WERI-Rb-1 (cell line): ENCODE measurements around the gene MUC2.
A peak's percentile ranks its signal among the peaks of the same experiment; 100 is the strongest.

Experiments used
- DNase-seq: peaks from one replicate; pipeline ENCODE4 v3.0.0-alpha.2; 2020
- H3K27ac ChIP-seq: fragments of 250-450 bp; sonication (Bioruptor Pico); 2 replicates; pipeline ENCODE4 v1.5.1; 2020; ENCODE audit warnings: mild to moderate bottlenecking, moderate library complexity
- H3K27me3 ChIP-seq: fragments of 250-450 bp; sonication (Bioruptor Pico); 2 replicates; pipeline ENCODE4 v1.5.1; 2021; ENCODE audit warnings: mild to moderate bottlenecking, low read depth, moderate library complexity; ENCODE audit not compliant: insufficient read depth, severe bottlenecking
- H3K36me3 ChIP-seq: fragments of 250-450 bp; sonication (Bioruptor Pico); 2 replicates; pipeline ENCODE4 v1.5.1; 2020; ENCODE audit warnings: mild to moderate bottlenecking, moderate library complexity
- H3K4me3 ChIP-seq: 2 replicates; pipeline ENCODE4 v1.5.1; 2011; ENCODE audit warnings: low read depth, mild to moderate bottlenecking, control low read depth, low read length
- H3K9me3 ChIP-seq: fragments of 250-450 bp; sonication (Bioruptor Pico); 2 replicates; pipeline ENCODE4 v1.5.1; 2021; ENCODE audit warnings: mild to moderate bottlenecking, moderate library complexity; ENCODE audit not compliant: severe bottlenecking
- CTCF ChIP-seq: IDR thresholded peaks from 2 replicates; pipeline ENCODE4 v1.5.1; 2011; ENCODE audit warnings: low read depth, mild to moderate bottlenecking, control low read depth, inconsistent platforms, low read length

Gene MUC2

DNA sequence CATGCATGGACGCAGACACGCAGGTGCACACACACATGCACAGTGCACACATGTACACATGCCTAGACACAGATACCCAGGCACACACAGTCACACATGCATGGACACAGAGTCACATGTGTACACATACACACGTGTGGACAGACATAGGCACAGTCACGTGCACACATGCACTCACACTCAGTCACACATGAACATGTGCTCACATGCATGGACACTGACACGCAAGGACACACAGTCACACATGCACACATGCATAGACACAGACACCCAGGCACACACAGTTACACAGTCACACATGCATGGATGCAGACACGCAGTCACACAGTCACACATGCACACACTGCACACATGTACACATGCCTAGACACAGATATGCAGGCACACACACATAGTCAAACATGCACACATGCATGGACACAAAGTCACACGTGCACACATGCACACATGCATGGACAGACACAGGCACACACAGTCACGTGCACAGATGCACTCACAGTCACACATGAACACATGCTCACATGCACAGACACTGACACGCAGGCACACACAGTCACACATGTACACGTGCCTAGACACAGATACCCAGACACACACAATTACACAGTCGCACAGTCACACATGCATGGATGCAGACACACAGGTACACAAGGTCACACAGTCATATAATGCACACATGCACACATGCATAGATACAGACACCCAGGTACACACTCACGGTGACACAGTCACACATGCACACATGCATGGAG lies 16.8 kb downstream of the MUC2 start:
- DNase-seq = no peak
- TF ChIP-seq CTCF = no peak
- H3K4me3 ChIP-seq = no peak overlapping the region
- H3K27me3 ChIP-seq = peaks cover 13% of the 10 kb centered on the region
- H3K27ac ChIP-seq = no peak overlapping the region
- H3K36me3 ChIP-seq = no peaks in the 10 kb centered on the region
- no peaks in the 10 kb centered on the region for H3K9me3 ChIP-seq

DNA sequence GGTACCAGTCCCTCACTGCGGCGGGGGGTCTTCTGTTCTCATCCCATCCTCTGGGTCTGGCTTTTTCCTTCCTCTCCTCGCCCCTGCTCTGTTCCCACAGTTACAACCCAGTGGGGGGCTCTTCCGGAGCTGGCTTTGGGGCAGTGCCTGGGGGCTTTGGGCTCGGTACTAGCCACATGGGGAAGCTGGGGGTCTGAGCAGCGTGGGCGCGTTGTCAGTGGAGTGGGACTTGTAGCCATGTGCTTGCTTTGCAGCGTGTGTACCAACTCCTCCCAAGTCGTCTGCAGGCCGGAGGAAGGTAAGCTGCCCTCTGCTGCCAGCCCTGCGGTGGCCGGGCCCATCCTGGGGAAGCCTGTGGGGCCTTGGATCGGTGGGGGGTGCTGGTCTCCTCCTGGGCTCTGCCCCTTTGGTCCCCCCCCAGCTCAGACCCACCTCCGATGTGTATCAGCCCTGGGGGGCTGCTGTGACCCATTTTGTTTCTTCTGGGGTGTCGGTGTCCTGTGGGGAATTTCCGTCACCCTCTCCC lies 17.5 kb downstream of the MUC2 start:
- H3K27ac ChIP-seq = no peak overlapping the region
- TF ChIP-seq CTCF = 0 out of 2 replicates have a peak, but pooled peaks have one; percentile 6
- no peak overlapping the region for H3K4me3 ChIP-seq
- no peaks in the 10 kb centered on the region for H3K36me3 ChIP-seq
- DNase-seq = no peak
- no peaks in the 10 kb centered on the region for H3K9me3 ChIP-seq
- peaks cover 13% of the 10 kb centered on the region for H3K27me3 ChIP-seq

- Histone ChIP-seq H3K4me3 (no peak overlapping the region), H3K36me3 (no peaks in the 10 kb centered on the region), H3K27ac (no peak overlapping the region), H3K9me3 (no peaks in the 10 kb centered on the region), H3K27me3 (peaks cover 13% of the 10 kb centered on the region)
- no peak for DNase-seq
- TF ChIP-seq CTCF = no peak
These were observed 18.2 kb downstream of the MUC2 start for GRCh38 chr11:1092919-1093318.

DNA sequence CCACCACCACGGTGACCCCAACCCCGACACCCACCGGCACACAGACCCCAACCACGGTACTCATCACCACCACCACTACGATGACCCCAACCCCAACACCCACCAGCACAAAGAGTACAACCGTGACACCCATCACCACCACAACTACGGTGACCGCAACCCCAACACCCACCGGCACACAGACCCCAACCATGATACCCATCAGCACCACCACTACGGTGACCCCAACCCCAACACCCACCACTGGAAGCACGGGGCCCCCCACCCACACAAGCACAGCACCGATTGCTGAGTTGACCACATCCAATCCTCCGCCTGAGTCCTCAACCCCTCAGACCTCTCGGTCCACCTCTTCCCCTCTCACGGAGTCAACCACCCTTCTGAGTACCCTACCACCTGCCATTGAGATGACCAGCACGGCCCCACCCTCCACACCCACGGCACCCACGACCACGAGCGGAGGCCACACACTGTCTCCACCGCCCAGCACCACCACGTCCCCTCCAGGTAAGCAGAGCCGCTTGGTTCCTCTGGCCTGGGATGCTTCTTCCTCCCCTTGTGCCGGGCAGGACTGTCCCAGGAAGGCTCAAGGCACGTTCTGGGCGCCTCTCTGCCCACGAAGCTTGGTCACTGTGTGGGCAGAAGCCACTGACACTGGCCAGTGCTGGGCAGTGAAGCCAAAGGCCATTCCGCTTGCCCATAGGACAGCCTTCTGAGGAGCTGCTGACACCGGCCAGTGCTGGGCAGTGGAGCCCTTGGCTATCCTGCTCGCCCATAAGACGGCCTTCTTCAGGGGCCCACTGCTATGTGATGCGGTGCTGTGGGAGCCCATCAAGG lies 25.1 kb downstream of the MUC2 start:
- no peak for TF ChIP-seq CTCF
- H3K9me3 ChIP-seq = no peaks in the 10 kb centered on the region

GRCh38 chr11:1100417-1101245 lies 26.0 kb downstream of the MUC2 start:
- no peak overlapping the region for H3K27ac ChIP-seq
- no peaks in the 10 kb centered on the region for H3K36me3 ChIP-seq
- no peaks in the 10 kb centered on the region for H3K9me3 ChIP-seq
- no peak for TF ChIP-seq CTCF
- no peak overlapping the region for H3K4me3 ChIP-seq
- peaks cover 7% of the 10 kb centered on the region for H3K27me3 ChIP-seq
- DNase-seq = no peak

More for the DNA sequence above, 25.1 kb downstream of the MUC2 start:
- no peak overlapping the region for H3K27ac ChIP-seq
- no peak for DNase-seq
- no peak overlapping the region for H3K4me3 ChIP-seq
- no peaks in the 10 kb centered on the region for H3K36me3 ChIP-seq
- peaks cover 7% of the 10 kb centered on the region for H3K27me3 ChIP-seq
